EH (cell line): ENCODE measurements around the gene CLMP.
"Not testable (repeated sequence)": the region's sequence is repeated elsewhere in the genome, so short reads cannot be mapped to it uniquely, and the experiment has no call there.

Source experiments
- DNase-seq: peaks from one replicate; pipeline ENCODE4 v3.0.0-alpha.2; 2015; ENCODE audit warnings: low read depth

Gene CLMP

DNA sequence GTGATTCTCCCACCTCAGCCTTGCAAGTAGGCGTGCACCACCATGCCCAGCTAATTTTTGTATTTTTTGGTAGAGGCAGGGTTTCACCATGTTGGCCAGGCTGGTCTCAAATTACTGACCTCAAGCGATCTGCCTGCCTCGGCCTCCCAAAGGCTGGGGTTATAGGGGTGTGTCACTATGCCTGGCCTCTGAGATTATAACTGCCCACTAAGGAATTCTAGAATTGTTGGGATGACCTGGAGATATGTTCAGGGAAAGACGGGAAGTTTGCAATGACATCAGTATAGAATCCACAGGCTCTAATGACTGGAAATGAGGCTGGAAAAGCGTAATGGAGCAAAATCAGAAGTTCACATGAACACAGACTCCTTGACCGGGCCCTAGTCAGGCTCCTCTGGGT, 62.2 kb downstream of the CLMP start:
- peak; percentile 18 for DNase-seq

DNA sequence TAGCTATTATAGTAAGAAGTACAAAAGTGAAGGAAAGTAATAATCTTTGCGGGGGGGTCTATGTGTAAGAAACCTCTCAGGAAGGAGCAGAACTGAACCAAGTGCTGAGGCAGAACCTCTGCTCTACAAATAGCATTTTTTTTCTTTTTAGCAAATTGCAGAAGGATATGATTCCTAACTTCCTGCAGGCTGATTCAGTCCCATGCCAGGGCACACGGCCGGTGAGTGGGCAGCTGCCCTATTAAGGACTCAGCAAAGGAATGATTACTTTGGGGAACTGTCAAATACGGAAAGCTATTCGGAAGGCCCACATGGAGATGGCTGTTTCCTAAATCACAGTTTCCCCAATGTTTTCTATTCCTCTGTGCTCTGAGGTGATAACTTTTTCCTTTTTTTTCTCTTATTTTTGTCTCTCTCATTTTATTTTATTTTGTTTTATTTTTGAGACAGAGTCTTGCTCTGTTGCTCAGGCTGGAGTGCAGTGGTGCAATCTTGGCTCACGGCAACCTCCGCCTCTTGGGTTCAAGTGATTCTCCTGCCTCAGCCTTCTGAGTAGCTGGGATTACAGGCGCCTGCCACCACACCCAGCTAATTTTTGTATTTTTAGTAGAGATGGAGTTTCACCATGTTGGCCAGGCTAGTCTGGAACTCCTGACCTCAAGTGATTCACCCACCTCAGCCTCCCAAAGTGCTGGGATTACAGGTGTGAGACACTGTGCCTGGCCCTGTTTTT, 62.8 kb downstream of the CLMP start:
- peak; percentile 55 for DNase-seq

DNA sequence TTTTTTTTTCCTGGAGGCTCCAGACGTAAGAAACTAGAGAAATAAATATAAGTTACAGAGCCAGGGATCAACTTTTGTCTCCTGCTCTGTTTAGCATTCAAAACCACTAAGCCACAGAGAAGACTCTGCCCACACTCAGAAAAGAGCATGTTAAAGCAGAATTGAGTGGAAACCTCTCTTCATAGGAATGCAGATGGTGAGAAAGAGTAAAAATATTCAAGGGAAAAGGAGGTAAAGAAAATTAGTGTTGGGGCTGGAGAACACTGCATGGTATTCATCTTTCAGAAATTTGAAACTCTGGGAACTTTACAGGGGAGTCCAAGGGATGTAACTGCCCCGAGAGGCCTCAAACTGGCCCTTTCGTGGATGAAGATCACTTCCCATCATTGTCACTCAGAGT, 65.1 kb downstream of the CLMP start:
- DNase-seq: peak; percentile 91

DNA sequence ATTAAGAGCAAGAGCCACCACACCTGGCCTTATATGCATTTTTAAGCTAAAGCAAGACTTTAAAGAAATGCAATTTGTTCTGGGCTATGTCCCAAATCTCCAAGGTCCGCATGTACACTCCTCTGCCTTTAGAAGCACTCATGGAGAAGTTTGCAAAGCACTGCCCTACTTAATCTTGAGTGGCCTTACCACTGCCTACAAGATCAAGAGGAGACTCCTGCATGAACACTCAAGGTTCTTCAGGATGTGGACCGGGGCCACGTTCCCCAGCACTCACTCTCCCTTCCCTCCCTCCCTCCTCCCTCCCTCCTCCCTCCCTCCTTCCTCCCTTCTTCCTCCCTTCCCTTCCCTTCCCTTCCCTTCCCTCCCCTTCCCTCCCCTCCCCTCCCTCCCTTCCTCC, 69.9 kb downstream of the CLMP start:
- no peak for DNase-seq

DNA sequence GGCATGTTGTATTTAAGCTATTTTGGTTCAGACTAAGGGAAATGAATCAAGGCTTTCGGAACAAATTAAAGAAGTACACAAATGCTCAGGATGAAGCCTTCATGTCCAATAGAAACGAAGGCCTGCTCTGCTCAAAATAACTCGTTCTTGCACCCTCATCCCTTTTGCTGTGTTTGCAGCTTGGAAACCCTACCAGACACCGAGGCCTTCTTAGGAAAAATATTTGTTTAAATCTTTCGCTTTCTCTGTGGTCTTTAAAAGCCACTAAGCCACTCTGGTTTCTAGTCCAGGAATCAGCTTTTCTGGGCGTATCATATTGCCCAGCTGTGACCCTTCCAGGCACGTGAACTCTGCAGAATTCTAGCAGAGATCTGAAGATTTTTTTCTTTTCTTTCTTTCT, 72.2 kb downstream of the CLMP start:
- DNase-seq: peak; percentile 32

DNA sequence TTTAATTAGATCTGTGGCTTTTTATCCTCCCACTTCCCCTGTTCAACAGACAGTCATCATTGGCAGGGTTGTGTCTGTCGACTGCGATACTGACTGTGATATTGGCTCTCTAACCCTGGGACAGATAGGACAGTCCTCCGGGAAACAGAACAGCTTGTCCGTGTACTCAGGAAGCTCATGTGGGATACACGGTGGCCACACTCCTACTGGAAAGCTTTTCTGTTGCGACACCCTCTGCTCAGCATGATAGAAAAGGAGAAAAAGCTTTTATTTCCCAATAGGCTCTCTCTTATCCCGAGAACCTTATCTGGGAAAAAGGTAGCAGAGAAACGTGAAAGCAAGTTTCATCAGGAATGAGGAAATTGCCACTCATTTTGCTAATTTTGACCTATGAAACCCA, 72.7 kb downstream of the CLMP start:
- DNase-seq: peak; percentile 66

DNA sequence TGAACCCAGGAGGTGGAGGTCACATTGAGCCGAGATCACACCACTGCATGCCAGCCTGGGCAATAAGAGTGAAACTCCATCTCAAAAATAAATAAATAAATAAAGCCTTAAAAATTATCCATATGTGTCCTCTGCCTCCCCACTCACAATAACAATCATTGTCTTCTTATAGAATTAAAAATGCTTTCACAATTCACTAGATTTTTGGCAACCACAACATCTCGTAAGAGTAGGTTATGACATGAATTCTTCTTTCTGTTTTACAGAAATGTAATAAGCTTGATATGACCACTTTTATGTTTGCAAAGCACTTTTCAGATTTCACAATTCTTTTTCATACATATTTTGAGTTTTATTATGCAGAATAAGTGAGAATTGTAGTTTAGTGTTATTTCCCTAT, 78.6 kb downstream of the CLMP start:
- DNase-seq: no peak

DNA sequence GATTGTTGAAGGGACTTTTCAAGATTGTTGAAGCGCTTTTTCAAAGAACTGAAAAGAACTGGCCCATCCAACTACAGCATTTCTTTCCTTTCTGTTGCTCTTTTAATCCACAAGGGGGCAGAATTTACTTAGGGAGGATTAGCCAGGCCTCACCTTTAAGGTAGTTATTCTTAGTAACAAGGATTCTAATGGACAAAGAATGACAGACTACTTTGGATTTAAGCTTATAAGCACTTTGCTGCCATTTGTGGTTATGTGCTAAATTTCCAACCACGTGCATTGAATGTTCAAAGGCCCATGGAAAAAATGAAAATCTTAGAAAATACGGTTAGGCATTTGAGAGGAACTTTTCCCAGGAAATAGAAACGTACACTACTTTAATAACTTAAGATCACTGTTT, 83.6 kb downstream of the CLMP start:
- DNase-seq: peak; percentile 67

DNA sequence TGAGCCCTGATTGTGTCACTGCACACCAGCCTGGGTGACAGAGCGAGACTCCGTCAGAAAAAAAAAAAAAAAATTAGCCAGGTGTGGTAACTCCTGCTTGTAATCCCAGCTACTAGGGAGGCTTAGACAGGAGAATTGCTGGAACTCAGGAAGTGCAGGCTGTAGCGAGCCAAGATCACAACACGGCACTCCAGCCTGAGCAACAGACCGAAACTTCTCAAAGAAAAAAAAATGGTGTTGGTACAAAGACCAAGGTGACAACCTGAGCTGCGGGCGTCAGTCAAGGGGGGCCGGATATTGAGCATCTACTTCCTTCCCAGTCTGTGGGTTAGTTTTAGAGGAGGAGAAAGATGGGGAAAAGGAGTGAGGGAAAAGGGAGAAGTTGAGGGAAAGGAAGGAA, 84.7 kb downstream of the CLMP start:
- DNase-seq: no peak

DNA sequence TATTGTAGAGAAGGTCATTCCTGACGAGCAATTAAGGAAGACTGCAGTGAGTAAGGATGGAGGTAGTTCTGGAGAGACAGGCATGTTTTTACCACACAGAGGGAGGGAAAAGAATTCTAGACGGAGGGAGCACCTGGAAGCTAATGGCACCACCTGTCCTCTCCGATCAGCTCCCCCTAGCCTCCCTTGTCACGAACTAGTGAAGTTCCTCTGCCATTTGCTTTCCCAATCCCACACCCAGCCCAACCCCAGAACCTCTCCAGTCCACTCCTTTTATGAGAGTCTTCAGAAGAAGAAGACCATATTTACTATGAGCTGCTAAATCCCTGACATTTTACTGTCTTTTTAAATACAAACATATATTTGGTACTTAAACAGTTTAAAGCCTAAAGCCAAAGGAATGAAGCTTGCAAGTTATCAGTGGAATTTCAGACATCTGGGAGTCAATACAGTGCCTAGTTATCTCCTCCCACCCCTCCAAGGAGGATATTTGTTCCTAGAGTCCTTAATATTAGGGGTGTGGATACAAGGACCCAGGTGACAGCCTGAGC, 87.0 kb downstream of the CLMP start:
- DNase-seq: peak; percentile 29

DNA sequence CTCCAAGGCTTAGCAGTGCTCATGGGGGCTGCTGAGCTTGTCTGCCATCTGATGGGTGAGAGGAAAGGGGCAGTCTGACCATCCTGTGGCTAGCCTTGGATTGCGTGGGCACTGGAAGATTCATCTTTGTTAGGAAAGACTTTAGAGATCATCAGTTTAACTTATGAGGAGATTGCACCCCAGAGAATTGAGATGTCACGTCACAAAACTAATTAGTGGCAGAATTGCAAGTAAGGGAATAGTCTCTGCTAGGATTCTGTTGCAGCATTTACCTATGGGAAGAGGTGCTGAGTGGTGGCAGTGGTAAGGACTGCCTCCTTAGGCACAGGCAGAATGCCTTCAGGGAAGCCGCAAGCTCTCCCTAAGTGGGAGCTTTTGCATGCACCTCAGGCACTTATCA, 90.4 kb downstream of the CLMP start:
- no peak for DNase-seq

DNA sequence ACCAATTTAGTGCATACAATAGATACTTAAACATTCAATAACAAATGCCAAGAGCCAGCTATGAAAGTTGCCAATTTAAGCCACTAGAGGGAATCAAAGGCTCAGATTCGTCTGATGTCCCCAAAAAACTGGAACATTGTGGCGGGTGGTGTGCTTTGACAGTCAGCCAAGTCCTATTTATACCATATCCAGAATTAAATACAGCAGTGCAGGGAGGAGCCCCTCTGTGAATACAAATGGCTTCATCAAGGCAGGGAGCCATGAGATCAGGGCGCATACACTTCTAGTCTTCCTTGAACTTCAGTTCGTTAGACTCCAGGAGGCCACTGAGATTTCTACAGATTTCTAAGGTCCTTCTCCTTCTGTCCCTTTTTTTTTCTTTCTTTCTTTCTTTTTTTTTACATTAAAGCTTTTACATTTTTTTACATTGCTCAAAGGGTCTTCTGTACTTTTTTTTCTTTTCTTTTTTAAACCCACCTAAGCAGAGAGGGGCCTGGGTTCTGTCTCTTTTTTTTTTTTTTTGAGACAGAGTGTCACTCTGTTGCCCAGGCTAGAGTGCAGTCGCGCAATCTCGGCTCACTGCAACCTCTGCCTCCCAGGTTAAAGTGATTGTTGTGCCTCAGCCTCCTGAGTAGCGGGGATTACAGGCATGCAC, 91.6 kb downstream of the CLMP start:
- peak; percentile 83 for DNase-seq

DNA sequence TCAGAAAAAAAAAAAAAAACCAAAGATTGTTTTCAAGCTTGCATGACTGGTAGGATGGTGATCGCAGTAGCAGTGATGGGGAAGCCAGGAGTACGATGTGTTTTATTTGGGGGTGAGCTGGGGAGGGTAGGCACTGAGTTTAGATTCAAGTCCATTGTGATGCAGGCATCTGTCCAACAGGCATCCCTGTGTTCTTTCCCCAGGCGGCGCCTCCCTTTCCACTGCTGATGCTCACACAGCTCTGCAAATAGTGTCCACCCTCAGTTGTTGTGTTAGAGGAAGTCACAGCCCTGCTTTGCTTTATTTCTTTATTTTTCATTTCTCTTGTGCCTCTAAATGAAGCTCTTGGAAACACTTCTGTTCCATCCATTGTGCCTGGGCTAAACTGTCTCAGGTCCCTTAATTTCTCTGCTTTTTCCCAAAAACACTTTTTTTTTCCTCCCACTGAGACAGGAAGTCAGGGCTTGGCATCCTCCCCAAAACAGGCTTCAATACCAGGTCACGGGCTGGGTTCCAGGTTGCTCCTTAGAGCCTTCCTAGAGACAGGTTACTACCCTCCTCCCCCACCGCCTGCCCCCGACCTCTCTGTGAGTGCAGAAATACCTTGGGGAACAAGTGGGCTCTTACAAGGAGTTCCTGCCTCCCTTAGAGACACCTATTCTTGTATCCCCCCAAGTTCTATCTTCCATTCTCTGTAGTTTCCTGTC, 94.5 kb downstream of the CLMP start:
- peak; percentile 42 for DNase-seq

DNA sequence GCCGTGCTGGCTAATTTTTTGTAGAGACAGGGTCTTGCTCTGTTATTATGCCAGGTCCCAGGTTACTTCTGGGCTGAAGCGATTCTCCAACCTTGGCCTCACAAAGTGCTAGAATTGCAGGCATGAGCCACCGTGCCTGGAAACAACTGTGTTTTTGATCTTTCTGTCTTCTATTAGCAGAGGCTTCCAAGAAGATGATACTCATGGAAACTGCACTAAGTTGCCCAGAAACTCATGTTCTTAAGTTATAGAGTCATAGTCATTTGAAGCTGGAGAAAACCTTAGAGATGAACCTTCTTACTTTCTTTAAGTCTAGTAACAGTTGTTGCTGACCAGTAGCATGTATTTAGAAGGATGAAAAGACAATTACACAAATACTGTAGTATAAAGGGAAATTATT, 96.1 kb downstream of the CLMP start:
- no peak for DNase-seq

DNA sequence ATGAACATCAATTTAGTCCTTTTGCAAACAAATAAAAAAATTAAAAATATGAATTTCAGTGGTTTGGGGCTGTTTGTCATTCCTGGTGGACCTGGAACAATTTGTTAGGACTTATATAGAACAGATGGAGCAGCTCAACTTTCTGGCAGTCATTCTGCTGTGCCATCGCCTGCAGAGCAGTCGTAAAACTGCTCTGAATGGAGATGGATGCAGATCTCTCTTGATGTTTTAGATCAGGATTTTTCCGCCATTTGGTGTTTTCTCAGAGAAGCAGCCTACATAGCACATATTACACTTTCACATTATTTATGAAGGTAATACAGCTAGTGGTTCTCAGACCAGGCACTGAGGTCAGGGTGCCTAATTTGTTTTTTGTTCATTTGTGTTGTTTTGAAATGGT, 101.3 kb downstream of the CLMP start:
- no peak for DNase-seq

DNA sequence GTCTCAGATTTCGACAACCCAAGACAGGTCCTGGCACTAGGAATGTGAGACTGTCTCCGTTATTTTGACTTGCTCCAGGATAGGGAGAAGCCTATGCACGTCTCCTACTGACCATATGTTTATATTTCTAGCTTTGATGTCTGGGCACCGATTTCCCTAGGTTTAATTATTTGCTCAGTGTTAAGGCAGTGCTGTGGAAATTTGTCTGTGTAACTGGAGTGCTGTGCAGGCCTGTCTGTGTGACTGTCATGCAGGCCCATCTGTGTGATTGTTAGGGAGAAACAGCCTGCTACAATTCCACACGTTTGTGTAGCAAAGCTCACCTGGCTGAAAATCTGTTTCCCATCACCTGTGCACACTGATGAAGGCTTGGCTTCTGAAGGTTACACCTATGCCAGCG, 103.5 kb downstream of the CLMP start:
- DNase-seq: no peak

DNA sequence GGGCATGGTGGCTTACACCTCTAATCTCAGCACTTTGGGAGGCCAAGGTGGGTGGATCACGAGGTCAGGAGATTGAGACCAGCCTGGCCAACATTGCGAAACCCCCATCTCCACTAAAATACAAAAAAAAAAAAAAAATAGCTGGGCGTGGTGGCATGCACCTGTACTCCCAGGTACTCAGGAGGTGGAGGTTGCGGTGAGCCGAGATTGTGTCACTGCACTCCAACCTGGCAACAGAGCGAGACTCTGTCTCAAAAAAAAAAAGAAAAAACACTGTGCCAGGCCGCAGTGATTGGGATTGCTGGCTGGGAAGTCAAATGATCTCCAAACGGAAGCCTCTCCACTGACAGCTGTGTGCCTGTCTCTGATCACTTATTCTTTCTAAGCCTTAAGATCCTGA, 104.9 kb downstream of the CLMP start:
- DNase-seq: not testable (repeated sequence)

DNA sequence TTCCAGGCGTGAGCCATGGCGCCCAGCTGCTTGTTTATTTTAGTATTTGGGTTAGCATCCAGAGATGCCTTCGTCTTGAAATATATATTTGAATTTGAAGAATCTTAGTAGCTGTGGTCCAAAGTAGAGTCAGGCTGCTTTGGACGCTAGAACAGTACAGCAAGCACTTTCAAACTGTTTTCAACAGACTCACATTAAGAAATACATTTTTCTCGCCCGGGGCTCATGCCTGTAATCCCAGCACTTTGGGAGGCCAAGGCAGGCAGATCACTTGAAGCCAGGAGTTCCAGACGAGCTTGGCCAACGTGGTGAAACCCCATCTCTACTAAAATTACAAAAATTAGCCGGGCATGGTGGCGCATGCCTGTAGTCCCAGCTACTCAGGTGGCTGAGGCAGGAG, 106.2 kb downstream of the CLMP start:
- DNase-seq: not testable (repeated sequence)

DNA sequence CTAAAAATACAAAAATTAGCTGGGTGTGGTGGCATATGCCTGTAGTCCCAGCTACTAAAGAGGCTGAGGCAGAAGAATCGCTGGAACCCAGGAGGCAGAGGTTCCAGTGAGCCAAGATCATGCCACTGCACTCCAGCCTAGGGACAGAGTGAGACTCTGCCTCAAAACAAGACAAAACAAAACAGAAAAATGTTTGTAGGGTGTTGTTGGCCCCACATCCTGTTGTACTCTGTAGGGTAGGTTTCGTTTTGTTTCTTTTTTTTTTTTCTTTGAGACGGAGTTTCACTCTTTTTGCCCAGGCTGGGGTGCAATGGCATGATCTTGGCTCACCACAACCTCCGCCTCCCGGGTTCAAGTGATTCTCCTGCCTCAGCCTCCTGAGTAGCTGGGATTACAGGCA, 107.4 kb downstream of the CLMP start:
- DNase-seq: not testable (repeated sequence)

DNA sequence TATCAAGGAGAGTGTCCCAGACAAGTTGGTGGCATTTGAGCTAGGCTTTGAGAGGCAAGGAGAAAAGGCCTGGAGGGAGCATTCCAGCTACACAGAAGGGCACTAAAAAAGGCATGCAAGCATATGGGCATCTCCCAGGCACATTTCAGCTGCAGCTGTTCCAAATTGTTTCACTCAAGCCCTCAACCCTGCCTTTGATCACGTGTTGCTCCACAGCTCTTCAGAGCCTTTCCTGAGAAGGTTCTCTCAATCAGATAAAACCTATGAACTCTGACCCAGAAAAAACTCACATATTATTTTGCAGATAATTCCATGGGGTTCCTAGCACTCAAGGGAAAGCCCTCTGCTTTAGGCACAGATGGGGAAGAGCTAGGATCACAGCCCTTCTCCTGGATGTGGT, 108.7 kb downstream of the CLMP start:
- DNase-seq: peak; percentile 42

DNA sequence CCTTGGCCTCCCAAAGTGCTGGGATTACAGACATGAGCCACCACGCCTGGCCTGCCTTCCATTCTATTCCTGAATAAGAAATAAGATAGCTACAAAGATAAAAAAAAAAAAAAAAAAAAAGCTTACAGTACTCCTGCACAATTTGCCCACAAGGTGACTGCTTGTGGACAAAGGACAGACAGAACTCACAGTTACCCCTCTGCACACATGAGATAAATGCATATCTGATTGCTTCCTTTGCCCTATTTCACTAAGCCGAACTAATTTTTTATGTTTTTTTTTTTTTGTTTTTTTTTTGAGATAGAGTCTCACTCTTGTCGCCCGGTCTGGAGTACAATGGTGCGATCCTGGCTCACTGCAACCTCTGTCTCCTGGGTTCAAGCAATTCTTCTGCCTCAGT, 109.6 kb downstream of the CLMP start:
- DNase-seq: no peak

DNA sequence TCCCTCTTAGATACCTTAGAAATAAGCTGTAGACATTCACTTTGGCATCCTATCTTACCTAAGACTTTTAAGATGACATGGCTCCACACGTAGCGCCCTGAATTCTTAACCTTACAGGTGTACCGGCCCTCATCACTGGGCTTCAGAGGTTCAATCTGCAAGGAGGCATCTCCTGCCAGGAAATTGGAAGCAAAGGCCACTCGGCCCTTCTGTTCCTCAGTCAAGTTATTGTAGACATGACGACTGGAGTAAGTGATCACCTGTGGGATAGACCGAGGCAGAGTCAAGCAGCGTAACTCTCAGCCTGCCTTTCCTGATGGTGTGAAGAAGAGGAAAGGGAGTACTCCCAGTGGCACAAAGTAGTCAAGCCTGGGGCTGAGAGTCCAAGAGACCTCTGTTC, 110.6 kb downstream of the CLMP start:
- no peak for DNase-seq

DNA sequence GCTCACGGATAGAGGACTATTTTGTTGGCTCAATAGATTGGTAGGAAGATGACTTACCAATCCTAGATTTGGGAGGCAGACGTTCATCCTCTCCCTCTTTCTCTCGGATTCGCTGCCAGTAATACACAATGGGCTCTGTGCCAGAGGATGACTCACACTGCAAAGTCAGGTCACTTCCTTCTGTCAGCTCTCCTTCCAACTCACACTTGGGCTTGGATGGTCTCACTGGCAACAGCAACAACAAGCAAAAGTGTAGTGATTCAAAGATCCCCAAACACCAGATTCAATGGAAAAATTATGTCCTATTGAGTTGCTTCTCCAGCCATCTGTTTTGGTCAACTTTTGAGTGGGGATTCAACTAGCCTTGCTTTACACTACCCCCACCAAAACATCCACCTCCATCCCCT, 111.4 kb downstream of the CLMP start:
- peak; percentile 97 for DNase-seq
